GM23248 (cell line): Measurements from ENCODE around the gene EIF3D.

Experiments
- EZH2 ChIP-seq: fragments of 200-600 bp; sonication (generic); IDR thresholded peaks from 2 replicates; pipeline ENCODE4 v1.6.1; 2018; ENCODE audit warnings: antibody characterized with exemption, mild to moderate bottlenecking; ENCODE audit not compliant: insufficient read depth, poor library complexity, severe bottlenecking
- EZH2phosphoT487 ChIP-seq: fragments of 200-600 bp; sonication (generic); IDR thresholded peaks from 2 replicates; pipeline ENCODE4 v1.6.1; 2018; ENCODE audit warnings: antibody characterized with exemption, moderate library complexity, mild to moderate bottlenecking, low read depth; ENCODE audit not compliant: insufficient read depth

DNA sequence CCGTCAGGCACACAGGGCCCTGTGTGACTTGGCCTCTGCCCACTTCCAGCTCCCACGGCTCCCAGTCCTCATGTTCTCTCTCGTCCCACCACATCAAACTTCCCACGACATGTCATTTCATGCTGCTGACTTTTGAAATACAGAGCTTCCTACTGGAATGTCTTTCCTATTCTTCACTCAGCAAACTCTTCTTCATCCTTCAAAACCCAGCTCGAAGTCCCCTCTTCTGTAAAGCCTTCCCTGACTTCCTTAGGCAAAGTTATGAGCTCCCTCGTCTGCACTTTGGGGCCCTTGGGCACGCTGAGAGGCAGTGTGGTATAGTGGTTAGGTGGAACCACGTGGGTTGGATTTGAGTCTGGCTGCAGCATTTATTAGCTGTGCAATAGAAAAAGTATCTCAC is 37.8 kb upstream of the EIF3D start:
- TF ChIP-seq EZH2 (no peak), EZH2phosphoT487 (no peak)
